T follicular helper cell (primary cell): ENCODE results near the gene COX19.
"Not testable (repeated sequence)": the region's sequence is repeated elsewhere in the genome, so short reads cannot be mapped to it uniquely, and the experiment has no call there.

Source experiments
- DNase-seq: peaks from one replicate; pipeline ENCODE4 v3.0.0-alpha.2; 2020; ENCODE audit warnings: low read depth

The COX19 gene

DNA sequence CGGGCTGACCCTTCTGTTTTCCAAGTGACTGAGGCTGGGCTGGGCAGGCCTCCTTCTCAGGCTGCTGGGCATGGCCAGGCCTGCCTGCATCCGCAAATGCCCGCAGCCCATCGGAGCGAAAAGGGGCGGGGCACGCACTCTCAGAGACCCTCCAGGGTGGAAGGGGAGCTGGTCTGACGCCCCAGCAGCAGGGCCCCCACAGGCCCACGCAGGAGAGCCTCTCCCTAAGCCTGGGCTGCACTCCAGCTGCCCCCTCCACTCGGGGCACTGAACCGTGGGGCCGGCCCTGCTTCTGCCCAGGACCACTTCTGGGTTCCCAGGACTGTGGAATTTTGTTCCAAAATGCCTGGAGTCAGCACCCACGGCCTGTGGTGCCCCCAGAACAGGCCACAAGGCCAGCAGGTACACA, 30.2 kb downstream of the COX19 start:
- no peak for DNase-seq

GRCh38 chr7:944744-945143, 30.6 kb downstream of the COX19 start:
- no peak for DNase-seq

DNA sequence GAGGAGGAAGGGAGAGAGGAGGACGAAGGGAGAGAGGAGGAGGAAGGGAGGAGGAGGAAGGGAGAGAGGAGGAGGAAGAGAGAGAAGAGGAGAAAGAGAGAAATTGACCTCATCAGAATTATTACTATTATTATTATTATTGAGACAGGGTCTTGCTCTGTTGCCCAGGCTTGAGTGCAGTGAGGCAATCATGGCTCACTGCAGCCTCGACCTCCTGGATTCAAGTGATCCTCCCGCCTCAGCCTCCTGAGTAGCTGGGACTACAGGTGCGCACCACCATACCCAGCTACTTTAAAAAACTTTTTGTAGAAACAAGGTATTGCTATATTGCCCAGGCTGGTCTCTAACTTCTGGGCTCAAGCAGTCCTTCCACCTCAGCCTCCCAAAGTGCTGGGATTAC, 31.6 kb downstream of the COX19 start:
- DNase-seq: not testable (repeated sequence)

DNA sequence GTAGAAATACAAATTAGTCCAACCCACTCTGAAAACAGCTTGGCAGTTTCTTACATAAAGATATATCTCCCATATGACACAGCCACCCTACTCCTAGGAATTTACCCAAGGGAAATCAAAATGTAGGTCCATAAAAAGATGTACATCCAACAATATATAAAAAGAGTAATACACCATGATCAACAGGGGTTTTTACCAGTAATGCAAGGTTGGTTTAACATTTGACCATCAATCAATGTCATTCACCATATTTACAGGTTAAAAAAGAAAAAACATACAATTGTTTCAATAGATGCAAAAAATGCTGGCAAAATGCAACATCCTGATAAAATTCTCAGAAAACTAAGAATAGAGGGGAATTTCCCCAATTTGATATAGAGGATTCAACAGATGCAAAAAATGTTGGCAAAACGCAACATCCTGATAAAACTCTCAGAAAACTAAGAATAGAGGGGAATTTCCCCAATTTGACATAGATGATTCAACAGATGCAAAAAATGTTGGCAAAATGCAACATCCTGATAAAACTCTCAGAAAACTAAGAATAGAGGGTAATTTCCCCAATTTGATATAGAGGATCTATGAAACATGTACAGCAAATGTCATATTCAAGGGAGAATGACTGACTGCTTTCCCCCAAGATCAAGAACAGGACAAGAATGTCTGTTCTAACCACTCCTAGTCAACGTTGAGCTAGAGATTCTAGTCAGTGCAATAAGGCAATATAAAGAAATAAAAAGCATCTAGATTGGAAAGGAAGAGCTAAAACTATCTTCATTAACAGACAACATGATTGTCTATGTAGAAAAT, 34.5 kb downstream of the COX19 start:
- DNase-seq: no peak

DNA sequence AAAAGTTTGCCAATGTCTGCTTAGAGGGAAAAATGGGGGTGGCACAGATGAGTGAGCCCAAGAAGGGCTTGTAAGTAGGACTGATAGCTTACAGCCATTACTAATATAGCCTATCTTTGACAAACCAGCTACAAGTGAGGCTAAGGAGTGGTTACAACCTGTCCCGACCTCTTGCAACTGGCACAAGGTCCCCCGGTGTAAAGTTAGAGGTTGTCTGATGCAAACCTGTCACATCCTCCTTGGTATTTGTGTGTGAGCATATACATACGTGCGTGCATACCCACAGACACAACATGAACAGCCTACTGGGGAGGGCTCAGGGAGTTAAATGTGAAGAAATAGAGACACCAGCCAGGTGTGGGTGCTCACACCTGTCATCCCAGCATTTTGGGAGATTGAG, 35.5 kb downstream of the COX19 start:
- DNase-seq: no peak

DNA sequence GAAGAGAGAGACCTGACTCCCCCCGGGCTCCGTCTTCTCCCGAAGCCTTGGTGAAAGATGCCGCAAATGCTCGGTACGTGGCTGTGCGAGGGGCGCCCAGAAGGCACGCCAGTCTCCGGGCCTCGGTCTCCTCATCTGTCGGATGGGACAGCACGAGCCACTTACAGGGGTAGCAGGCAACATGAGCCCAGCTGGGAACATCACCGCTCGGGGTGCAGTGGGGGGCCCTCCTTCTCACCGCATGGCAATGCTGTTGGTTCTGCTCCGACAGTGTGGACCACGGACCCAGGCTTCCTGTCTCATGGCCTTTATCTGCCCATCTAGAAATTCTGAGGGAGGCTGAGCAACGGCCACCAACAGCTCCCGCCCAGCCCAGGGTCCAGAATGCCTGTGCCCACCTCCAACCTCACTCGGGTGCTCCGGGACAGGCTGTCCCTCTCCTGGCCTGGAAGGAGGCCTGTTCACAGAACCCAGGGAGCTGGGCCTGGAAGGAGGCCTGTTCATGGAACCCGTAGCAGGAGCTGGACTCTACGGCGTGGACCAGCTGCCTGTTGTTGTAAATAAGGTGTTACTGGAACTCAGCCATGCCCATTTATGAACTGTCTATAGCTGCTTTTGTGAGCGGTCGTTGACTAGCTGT, 36.7 kb downstream of the COX19 start:
- DNase-seq: no peak

GRCh38 chr7:937856-938484, 37.4 kb downstream of the COX19 start:
- DNase-seq: no peak

DNA sequence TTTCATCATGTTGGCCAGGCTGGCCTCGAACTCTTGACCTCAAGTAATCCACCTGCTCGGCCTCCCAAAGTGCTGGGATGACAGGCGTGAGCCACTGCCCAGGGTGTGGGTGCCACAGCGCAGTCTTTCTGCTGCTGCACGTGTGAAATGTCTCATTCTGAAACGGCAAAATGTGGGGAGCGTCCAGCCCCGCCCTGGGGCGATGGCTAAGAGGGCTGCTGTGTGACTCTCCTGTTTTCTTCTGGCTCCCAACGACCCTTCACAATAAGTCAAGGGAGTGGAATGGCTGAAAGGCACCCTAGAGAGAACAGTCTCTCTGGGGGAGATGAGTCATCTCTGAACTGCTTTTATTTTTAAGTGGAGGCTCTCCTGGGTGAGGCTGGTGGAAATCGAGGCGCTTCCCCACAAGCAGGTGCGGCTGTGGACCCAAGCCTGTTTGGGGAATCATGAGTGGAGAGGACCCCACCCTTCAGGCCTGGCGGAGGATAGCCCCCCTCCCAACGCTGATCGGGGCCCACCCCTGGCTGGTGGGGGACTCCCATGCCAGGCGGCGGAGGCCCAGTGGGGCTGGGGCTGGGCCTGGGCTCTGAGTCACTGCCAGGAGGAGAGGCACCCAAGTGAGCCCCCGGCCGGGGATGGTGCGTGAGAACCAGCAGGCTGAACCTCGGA, 38.8 kb downstream of the COX19 start:
- DNase-seq: no peak

DNA sequence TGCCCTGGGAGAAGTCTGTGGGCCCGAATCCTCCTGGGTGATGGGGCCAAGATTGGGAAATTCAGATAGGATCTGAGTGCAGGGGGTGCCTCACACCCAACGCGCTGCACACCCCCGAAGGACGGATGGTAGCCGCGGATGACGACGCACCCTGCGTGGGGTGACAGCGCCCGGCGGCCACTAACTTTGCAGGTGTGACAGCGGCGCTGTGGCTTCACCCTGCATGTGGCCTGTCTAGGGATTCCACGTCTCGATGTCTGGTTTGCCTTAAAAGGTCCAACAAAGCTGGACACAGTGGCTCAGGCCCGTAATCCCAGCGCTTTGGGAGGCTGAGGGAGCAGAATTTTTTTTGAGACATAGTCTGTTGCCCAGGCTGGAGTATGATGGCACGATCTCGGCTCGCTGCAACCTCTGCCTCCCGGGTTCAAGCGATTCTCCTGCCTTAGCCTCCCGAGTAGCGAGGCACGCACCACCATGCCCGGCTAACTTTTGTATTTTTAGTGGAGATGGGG, 39.4 kb downstream of the COX19 start:
- DNase-seq: no peak

- no peak for DNase-seq
Observed at GRCh38 chr7:935164-935873, 40.0 kb downstream of the COX19 start.

DNA sequence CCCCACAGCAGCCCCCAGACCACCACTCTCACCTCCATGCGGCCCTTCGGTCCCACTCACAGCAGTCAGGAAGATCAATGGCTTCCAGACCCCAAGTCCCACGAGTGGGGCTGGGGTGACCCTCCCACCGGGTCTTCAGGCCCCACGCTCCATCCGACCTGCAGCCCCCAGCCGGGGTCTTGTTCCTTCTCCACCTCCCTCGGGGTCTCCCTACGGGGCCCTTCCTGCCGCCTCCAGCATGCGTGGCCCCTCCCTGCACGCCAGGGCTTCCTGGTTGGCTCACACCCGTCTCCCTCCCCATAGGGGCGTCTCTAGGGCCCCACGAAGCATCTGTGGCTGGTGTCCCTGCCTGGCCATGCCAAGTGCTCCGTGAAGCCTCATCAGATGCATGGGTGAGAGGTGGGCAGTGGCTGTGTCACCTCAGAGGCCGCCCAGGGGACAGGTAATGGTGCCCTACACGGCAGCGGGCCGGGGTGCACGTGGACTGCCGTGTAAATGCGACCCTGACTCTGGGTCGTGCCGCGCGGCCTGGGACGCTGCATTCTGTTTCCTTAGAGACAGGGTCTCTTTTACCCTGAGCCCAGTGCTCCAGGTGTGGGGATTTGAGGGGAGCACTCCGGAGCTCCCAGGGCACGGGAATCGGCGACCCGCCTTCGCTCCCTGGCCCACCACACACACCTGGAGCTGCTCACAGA, 40.7 kb downstream of the COX19 start:
- DNase-seq: no peak

DNA sequence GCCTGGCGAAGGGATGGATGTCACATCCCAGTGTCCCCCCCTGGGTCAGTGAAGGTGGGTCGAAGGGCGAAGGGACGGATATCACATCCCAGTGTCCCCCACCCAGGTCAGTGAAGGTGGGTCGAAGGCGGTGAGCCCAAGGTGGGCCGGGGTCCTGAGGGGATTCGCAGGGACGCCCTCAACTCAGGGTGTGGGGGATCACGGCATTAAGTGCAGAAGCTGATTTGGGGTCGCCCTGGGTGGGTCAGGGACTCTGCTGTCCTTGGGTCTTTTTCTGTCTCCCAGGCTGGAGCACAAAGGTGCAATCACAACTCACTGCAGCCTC, 42.7 kb downstream of the COX19 start:
- no peak for DNase-seq

GRCh38 chr7:931871-932650, 43.3 kb downstream of the COX19 start:
- no peak for DNase-seq

DNA sequence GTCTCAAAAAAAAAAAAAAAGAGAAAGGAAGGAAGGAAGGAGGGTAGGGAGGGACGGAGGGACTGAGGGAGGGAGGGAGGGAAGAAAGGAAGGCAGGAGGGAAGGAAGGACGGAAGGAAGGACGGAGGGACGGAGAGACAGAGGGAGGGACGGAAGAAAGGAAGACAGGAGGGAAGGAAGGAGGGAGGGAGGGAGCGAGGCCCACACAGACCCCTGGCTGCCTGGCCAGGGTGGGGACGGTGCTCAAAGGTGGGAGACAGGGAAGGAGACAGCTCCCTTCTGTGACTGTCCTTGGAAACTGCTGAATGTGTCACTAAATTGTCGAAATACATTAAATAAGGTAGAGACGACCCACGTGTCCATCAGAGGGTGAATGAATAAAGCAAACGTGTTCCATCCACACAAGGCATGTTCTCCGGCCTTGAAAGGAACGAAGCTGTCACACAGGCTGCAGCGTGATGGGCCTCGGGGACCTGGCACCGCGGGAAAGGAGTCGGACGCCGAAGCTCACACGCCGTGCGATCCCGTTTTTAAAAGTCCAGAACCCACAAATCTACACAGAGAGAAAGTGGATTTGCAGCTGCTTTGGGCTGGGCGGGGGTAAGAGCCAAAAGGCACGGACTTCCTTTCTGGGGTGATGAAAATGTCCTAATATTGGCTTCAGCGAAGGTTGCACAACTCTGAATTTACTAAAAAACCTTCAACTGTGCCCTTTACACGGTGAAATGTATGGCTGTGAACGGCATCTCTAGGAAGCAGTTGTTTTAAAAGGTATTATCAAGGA, 44.2 kb downstream of the COX19 start:
- DNase-seq: no peak

DNA sequence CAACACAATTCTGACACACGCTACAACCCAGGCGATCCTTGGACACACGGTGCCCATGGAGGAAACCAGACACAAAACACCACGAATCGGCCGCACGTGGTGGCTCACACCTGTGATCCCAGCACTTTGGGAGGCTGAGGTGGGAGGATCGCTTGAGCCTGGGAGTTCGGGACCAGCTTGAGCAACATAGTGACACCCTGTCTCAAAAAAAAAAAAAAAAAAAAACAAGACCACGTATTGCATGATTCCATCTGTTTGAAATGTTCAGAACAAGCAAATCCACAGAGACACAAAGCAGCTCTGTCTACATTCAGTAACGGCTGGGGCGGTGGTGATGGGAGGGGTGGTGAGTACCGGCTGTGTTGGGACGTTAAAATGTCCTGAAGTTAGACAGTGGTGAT, 46.0 kb downstream of the COX19 start:
- DNase-seq: no peak

DNA sequence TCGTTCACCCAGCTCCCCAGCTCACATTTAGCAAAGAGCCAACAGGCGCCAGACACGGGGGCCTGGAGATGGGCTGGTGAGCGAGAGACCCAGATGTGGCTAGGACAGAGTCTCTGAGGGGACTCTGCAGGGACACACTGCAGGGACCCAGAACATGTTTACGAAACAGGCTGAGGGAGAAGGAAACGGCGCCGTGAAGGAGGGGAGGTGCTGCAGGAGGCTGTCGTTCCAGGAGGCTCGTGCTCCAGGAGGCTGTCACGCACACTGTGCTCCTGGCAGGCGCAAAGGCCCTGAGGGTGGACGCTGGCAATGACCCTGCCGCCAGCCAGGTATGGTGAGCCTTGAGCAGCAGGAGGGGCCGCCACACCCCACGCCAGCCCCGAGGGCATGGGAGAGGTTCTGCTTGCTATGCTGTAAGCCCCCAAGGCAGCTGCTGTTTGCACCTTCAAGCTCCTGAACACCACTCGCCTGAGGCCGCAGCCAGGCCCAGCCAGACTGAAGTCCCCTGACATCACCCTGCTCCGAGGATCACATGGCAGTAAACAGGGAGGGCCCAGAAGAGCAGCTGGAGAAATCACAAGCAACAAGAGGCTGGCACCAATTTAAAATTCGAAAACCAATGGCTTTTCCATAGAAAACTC, 48.2 kb downstream of the COX19 start:
- DNase-seq: no peak

DNA sequence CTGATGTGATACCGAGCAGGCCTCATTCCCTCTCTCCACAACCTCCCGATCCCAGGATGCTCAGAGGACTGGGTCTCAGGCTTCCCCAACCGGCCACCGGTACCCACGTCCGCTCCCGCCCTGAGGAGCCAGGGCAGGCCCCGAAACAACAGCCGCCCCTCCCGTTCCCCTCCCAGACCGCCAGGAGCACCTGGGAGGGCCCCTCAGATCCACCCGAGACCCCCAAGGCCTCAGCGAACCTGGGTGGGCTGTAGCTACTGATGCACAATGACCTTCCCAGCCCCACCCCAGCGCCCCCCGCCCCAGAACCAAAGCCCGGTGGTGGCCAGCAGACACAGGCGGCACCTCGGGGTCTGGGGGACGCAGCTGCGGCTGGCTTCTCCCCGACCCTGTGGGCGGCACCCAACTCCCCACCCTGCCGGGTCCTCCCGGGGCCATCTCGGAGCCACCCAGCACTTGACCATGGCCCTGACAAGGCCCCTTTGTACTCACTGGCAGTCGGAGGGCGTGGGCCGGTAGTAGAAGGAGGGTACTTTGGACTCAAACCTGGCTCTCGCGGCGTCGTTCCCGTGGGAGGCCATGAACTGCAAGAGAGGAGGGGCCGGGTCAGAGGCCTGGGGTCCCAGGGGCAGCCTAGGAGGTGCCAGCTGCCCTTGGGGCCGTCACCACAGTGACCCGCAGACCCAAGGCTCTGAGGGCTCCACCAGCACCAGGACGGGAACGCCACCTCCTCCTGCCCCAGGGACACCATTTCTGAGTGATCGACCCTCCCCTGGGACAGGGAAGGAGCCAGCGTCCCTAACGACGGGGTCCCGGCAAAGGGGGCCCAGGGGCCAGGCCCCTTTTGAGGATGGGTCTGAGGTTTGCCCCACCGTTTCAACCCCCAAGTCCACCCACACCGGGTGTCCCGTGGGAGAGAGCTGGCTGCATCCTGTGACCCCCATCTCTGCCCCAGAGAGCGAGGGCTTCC, 49.0 kb downstream of the COX19 start:
- DNase-seq: no peak

DNA sequence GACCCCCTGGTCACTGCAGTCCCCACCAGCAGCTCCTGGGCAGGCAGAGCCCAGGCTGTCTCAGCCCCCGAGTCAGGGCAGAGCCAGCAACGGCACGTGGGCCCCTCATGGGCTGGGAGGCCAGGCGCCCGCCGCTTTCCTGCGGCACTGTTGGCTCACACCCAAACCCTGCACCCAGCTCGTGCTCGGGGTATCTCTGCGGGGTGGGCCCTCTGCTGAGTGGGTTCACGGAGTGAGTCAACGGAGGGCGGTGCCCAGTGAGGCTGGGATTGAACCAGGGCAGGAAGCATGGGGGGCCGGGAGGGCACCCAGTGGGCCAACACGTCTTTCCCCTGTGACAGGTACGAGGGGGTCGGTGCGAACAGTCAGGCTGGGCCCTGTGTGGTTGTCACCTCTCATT, 49.7 kb downstream of the COX19 start:
- DNase-seq: no peak
